K562 (cell line): Measurements from ENCODE around the gene RECK. TPM values are rescaled to one million over a fixed set of nuclear protein-coding genes. Genes with fewer than 3 reads are reported as not detected.

Source experiments
- ATAC-seq: fragments of 200-7000 bp; cut with Tn5 transposase; 3 replicates; pipeline ENCODE4 v1.9.1; 2020; ENCODE audit warnings: moderate library complexity
- BruUV-seq: library from RNA; stranded (reverse); fragments of 400-500 nt; replicated peaks from 2 replicates; lab custom pipeline; 2021; lab: Mats Ljungman, UMichigan
- CTCF ChIA-PET: fragments of 300-600 bp; formaldehyde crosslinking; extraction: SDS; loops from one replicate; lab custom pipeline; 2021; ENCODE audit warnings: low intra/inter-chr PET ratio; lab: Yijun Ruan, JAX
- POLR2A ChIA-PET: fragments of 300-600, 350-650 bp; sonication (Branson Sonifier 250); formaldehyde crosslinking; extraction: SDS; loops from one replicate; lab custom pipeline; 2021; ENCODE audit warnings: antibody characterized with exemption, inconsistent platforms; lab: Yijun Ruan, JAX
- DNase-seq, 4 experiments: peaks; one replicate each; pipeline versions ENCODE4 v3.0.0 to v3.0.0-alpha.2; 2011 to 2018; ENCODE audit warnings: low spot score in 3 of 4, mixed read lengths in 3 of 4; ENCODE audit errors: extremely low read depth in 1 of 4
- FAIRE-seq: peaks from 2 replicates; lab custom pipeline; 2011; peaks lifted over from hg19 to GRCh38; lab: Jason Lieb, UNC
- H2AFZ ChIP-seq: 2 replicates; pipeline ENCODE4 v1.6.0; 2011; ENCODE audit warnings: low read depth, low read length, control low read depth, inconsistent platforms
- H3K27ac ChIP-seq: fragments of 200-600 bp; 3 replicates; pipeline ENCODE4 v1.8.0; 2011; ENCODE audit warnings: low read depth, mild to moderate bottlenecking, control low read depth, inconsistent platforms, low read length, moderate library complexity, mixed read lengths; ENCODE audit errors: extremely low read depth
- H3K27me3 ChIP-seq, 2 experiments: fragments of 300-600 bp in 1 of 2; 2 replicates in 1 of 2; 3 replicates in 1 of 2; pipeline versions ENCODE4 v1.6.0 to v1.8.0; 2011; ENCODE audit warnings: inconsistent platforms in 2 of 2, low read length in 2 of 2, mild to moderate bottlenecking in 1 of 2, mixed read lengths in 1 of 2, moderate library complexity in 1 of 2; ENCODE audit not compliant: control insufficient read depth in 2 of 2, insufficient read depth in 2 of 2
- H3K36me3 ChIP-seq: fragments of 300-600 bp; 3 replicates; pipeline ENCODE4 v1.8.0; 2011; ENCODE audit warnings: mild to moderate bottlenecking, low read length, inconsistent platforms; ENCODE audit not compliant: control insufficient read depth, insufficient read depth
- H3K4me1 ChIP-seq, 2 experiments: fragments of 200-600 bp in 1 of 2; replicated peaks in 1 of 2; 2 replicates in 1 of 2; 3 replicates in 1 of 2; pipeline versions ENCODE4 v1.5.1 to v1.8.0; 2011; ENCODE audit warnings: inconsistent platforms in 2 of 2, low read length in 2 of 2, mild to moderate bottlenecking in 1 of 2, mixed read lengths in 1 of 2, moderate library complexity in 1 of 2; ENCODE audit not compliant: control insufficient read depth in 2 of 2, insufficient read depth in 2 of 2
- H3K4me2 ChIP-seq: 2 replicates; pipeline ENCODE4 v1.6.1; 2011; ENCODE audit warnings: low read length, control low read depth, inconsistent platforms, mixed read lengths; ENCODE audit not compliant: insufficient read depth
- H3K4me3 ChIP-seq: fragments of 200-600 bp; sonication (generic), shearing (Covaris generic); 2 replicates; pipeline ENCODE4 v1.5.1; 2016; ENCODE audit warnings: control low read depth, inconsistent platforms
- H3K79me2 ChIP-seq: fragments of 200-600 bp; 3 replicates; pipeline ENCODE4 v1.8.0; 2011; ENCODE audit warnings: low read length, inconsistent platforms; ENCODE audit not compliant: control insufficient read depth, insufficient read depth
- H3K9ac ChIP-seq, 2 experiments: 2 replicates each; pipeline versions ENCODE4 v1.6.0 to v1.6.1; 2011; ENCODE audit warnings: low read depth in 2 of 2, low read length in 2 of 2, control low read depth in 1 of 2, inconsistent platforms in 1 of 2, mild to moderate bottlenecking in 1 of 2, mixed read lengths in 1 of 2; ENCODE audit not compliant: insufficient read depth in 1 of 2
- H3K9me1 ChIP-seq: one replicate; pipeline ENCODE4 v1.6.0; 2011; ENCODE audit warnings: inconsistent platforms, mild to moderate bottlenecking, low read length, moderate library complexity; ENCODE audit not compliant: control insufficient read depth, insufficient read depth
- H3K9me3 ChIP-seq: replicated peaks from 2 replicates; pipeline ENCODE4 v1.5.1; 2011; ENCODE audit warnings: low read depth, low read length, inconsistent platforms; ENCODE audit not compliant: control insufficient read depth, insufficient read depth
- H4K20me1 ChIP-seq: replicated peaks from 2 replicates; pipeline ENCODE4 v1.6.1; 2011; ENCODE audit warnings: low read length, inconsistent platforms, mixed read lengths; ENCODE audit not compliant: control insufficient read depth, insufficient read depth
- SUPT5H ChIP-seq: fragments of 450-650 bp; IDR thresholded peaks from 2 replicates; pipeline ENCODE4 v1.6.1; 2016
- THAP7 ChIP-seq: fragments of 250-450 bp; sonication (Bioruptor Pico); IDR thresholded peaks from 2 replicates; pipeline ENCODE4 v1.5.0; 2021
- UBTF ChIP-seq, 2 experiments: IDR thresholded peaks; 2 replicates each; pipeline ENCODE4 v1.6.1; 2012; ENCODE audit warnings: improper control_type of control experiment in 2 of 2, low read depth in 2 of 2, low read length in 2 of 2, borderline replicate concordance in 1 of 2
- ZNF507 ChIP-seq: conservative IDR thresholded peaks from 2 replicates; pipeline ENCODE4 v1.6.1; 2017; ENCODE audit warnings: missing genetic modification characterization, missing compliant biosample characterization
- ZNF695 ChIP-seq: fragments of 450-650 bp; formaldehyde crosslinking; IDR thresholded peaks from 2 replicates; pipeline ENCODE4 v1.4.0; 2020; ENCODE audit warnings: mild to moderate bottlenecking, moderate library complexity
- WGBS: fragments of 100-300 bp; shearing (Covaris generic); methylation state at CpG from one replicate; pipeline ENCODE4 v1.1.6; 2016; ENCODE audit warnings: low coverage, mixed read lengths; ENCODE audit not compliant: insufficient coverage; ENCODE audit errors: missing lambda C conversion rate; 5-methylcytosine and 5-hydroxymethylcytosine counted together
- in situ Hi-C: fragments of 300-500 bp; cut with MboI; formaldehyde crosslinking; loops from 4 replicates; pipeline ENCODE4 v1.15.0; 2018; ENCODE audit warnings: inconsistent platforms, mixed read lengths
- intact Hi-C: fragments of 100-400 bp; cut with micrococcal nuclease; formaldehyde crosslinking; loops from 2 replicates; pipeline ENCODE4 v1.14.2; 2022
- polyA plus RNA-seq, 8 experiments: library from polyadenylated mRNA; depleted of rRNA in 4 of 8; stranded (reverse) in 5 of 8; unstranded in 3 of 8; fragments of >200 nt; fragmentation: Nextera tagmentation in 2 of 8; fragmentation: Illumina TruSeq in 1 of 8; extraction: Ambion mirVana in 2 of 8; extraction: Trizol in 1 of 8; gene quantifications; 2 replicates each; pipeline versions ENCODE4 v1.2.1 to v1.2.3, GENCODE V29; 2011 to 2014; ENCODE audit warnings: inconsistent platforms in 1 of 8, missing spikeins in 1 of 8
- total RNA-seq, 7 experiments: library from RNA; depleted of rRNA in 6 of 7; stranded (reverse); fragments of >200 nt in 6 of 7; fragmentation: Illumina TruSeq in 2 of 7; extraction: Trizol in 2 of 7; gene quantifications; 2 replicates each; pipeline versions ENCODE4 v1.2.1 to v1.2.3, GENCODE V29; 2011 to 2021; ENCODE audit warnings: low replicate concordance in 1 of 7

RECK gene
- total and polyA plus RNA-seq, 9 of the 15 experiments (the other 6 are each of a cell fraction or from before 2014, with no cell fraction given), result 0.04 to 0.36 (median 0.16) TPM

GRCh38 chr9:36074055-36074454, 37.3 kb downstream of the RECK start:
- Histone ChIP-seq H3K4me3 (no peak overlapping the region), H3K27me3 (no peaks in the 10 kb centered on the region), H3K9me1 (no peaks in the 10 kb centered on the region), H3K79me2 (no peaks in the 10 kb centered on the region), H4K20me1 (no peaks in the 10 kb centered on the region), H3K36me3 (no peaks in the 10 kb centered on the region), H2AFZ (no peak overlapping the region), H3K27ac (no peak overlapping the region), H3K9ac (no peak overlapping the region), H3K9me3 (no peaks in the 10 kb centered on the region), H3K4me1 (no peaks in the 10 kb centered on the region), H3K4me2 (no peak overlapping the region)
- BruUV-seq, result no TSS peak
- ChIA-PET POLR2A (no interaction called here), CTCF (no interaction called here)
- ATAC-seq (no peak), DNase-seq (no peak), FAIRE-seq (no peak)
- in situ Hi-C loops, result no loop called here
- 6% methylated on average over 1 of the region's 1 CpG for WGBS
- TF ChIP-seq SUPT5H (no peak), UBTF (IDR thresholded peaks at IDR 0.05; ENCODE audit: borderline replicate concordance in 1 of 2, low read depth in 2 of 2, low read length in 2 of 2) (no peak), ZNF507 (tag) (no peak), ZNF695 (CRISPR knock-in tag) (no peak), THAP7 (CRISPR knock-in tag) (no peak)
- intact Hi-C loops, result no loop called here
